Suprapubic skin (tissue), 4 donors: ENCODE results near the gene FAP. TPM values are rescaled to one million over a fixed set of nuclear protein-coding genes. Genes with fewer than 3 reads are reported as not detected.

Experiments used
- DNase-seq, 2 donors: peaks; one replicate each; pipeline ENCODE4 v3.0.0-alpha.2; 2019; ENCODE audit warnings: low spot score in 2 of 2
- H3K27ac ChIP-seq: fragments of 200-600 bp; sonication (generic); one replicate; pipeline ENCODE4 v1.5.1; 2019
- H3K27me3 ChIP-seq: fragments of 200-600 bp; sonication (generic); one replicate; pipeline ENCODE4 v1.5.1; 2019
- H3K36me3 ChIP-seq: fragments of 200-600 bp; sonication (generic); one replicate; pipeline ENCODE4 v1.5.1; 2019
- H3K4me1 ChIP-seq: fragments of 200-600 bp; sonication (generic); one replicate; pipeline ENCODE4 v1.5.1; 2019
- H3K4me3 ChIP-seq: fragments of 200-600 bp; sonication (generic); one replicate; pipeline ENCODE4 v1.5.1; 2019; ENCODE audit warnings: mild to moderate bottlenecking
- H3K9me3 ChIP-seq: fragments of 200-600 bp; sonication (generic); one replicate; pipeline ENCODE4 v1.5.1; 2019
- CTCF ChIP-seq, 2 donors: fragments of 200-600 bp in 1 of 2; fragments of 450-650 bp in 1 of 2; sonication (generic) in 1 of 2; IDR thresholded peaks; one replicate each; pipeline ENCODE4 v1.5.1; 2016 to 2019; ENCODE audit warnings: antibody characterized with exemption in 2 of 2, mild to moderate bottlenecking in 1 of 2, moderate library complexity in 1 of 2
- EP300 ChIP-seq: sonication (generic); formaldehyde crosslinking; IDR thresholded peaks from one replicate; pipeline ENCODE4 v1.6.1; 2017; ENCODE audit warnings: antibody characterized with exemption
- POLR2A ChIP-seq, 2 donors: fragments of 450-650 bp; IDR thresholded peaks; one replicate each; pipeline ENCODE4 v1.6.1; 2017; ENCODE audit warnings: antibody characterized with exemption in 2 of 2, mild to moderate bottlenecking in 2 of 2, moderate library complexity in 2 of 2
- POLR2AphosphoS5 ChIP-seq, 3 donors: sonication (generic); formaldehyde crosslinking; IDR thresholded peaks; one replicate each; pipeline ENCODE4 v1.6.1; 2017; ENCODE audit warnings: antibody characterized with exemption in 3 of 3
- WGBS: methylation state at CpG from one replicate; pipeline ENCODE4 v1.1.5; 2018; 5-methylcytosine and 5-hydroxymethylcytosine counted together
- total RNA-seq, 4 donors: library from RNA; depleted of rRNA; stranded (reverse); fragments of >200 nt; gene quantifications; one replicate each; pipeline ENCODE4 v1.1.0, GENCODE V29; 2016

The FAP gene
- total RNA-seq, 4 donors from 2014 or later: 1.8 to 4.5 (median 2.8) TPM

DNA sequence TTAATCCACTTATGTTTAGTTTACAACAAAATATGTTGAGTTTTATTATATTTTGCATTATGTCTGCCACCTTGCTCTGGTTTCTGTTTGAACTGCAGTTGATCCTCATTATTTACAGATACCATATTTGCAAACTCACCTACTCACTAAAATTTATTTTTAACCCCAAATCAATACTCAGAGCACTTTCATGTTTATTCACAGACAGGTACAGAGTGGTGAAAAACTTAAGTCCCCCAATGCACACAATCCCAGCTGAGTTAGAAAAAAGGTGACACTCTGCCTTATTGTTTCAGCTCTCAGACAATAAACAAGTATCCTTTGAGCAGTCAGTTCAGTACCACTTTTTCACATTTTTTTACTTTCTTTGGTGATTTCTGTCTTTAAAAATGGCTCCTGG lies 104.9 kb downstream of the FAP start:
- Histone ChIP-seq H3K27me3 (peaks cover 10% of the 10 kb centered on the region), H3K4me1 (no peaks in the 10 kb centered on the region), H3K27ac (no peak overlapping the region), H3K4me3 (no peak overlapping the region), H3K9me3 (no peaks in the 10 kb centered on the region), H3K36me3 (no peaks in the 10 kb centered on the region)
- TF ChIP-seq POLR2A (IDR thresholded peaks at IDR 0.05) (no peak), EP300 (no peak)
- no peak for DNase-seq

GRCh38 chr2:162127422-162127821 lies 115.8 kb downstream of the FAP start:
- H3K36me3 ChIP-seq: no peaks in the 10 kb centered on the region
- H3K27ac ChIP-seq: no peak overlapping the region
- no peak overlapping the region for H3K4me3 ChIP-seq
- WGBS: 86% methylated on average over 2 of the region's 2 CpGs
- no peaks in the 10 kb centered on the region for H3K9me3 ChIP-seq
- no peak for DNase-seq
- H3K4me1 ChIP-seq: no peaks in the 10 kb centered on the region
- H3K27me3 ChIP-seq: no peaks in the 10 kb centered on the region
- TF ChIP-seq POLR2AphosphoS5 (IDR thresholded peaks at IDR 0.05) (no peak), CTCF (IDR thresholded peaks at IDR 0.05) (no peak), EP300 (no peak), POLR2A (IDR thresholded peaks at IDR 0.05) (no peak)

DNA sequence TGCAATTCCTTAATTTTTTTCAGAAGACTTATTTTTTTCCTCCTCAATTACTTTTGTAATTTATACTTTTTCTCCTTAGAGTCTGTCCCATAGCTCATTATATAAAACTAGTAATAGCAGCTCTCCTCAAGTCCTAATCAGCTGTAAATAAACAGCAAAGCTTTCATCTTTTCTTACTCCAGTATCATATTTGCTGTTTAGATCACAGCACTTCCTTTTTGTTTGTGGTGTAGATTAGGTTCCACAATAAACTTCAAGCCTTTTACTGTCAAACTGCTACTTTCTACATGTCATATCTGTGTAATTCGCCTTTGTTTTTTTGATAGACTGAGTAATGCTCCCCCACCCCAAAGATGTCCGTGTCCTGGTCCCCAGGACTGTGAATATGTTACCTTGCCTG lies 116.7 kb downstream of the FAP start:
- H3K4me1 ChIP-seq: no peaks in the 10 kb centered on the region
- DNase-seq: no peak
- no peaks in the 10 kb centered on the region for H3K9me3 ChIP-seq
- 81% methylated on average over 2 of the region's 2 CpGs for WGBS
- H3K27me3 ChIP-seq: no peaks in the 10 kb centered on the region
- H3K27ac ChIP-seq: no peak overlapping the region
- H3K36me3 ChIP-seq: no peaks in the 10 kb centered on the region
- no peak overlapping the region for H3K4me3 ChIP-seq
- no peak for TF ChIP-seq POLR2A (IDR thresholded peaks at IDR 0.05)

DNA sequence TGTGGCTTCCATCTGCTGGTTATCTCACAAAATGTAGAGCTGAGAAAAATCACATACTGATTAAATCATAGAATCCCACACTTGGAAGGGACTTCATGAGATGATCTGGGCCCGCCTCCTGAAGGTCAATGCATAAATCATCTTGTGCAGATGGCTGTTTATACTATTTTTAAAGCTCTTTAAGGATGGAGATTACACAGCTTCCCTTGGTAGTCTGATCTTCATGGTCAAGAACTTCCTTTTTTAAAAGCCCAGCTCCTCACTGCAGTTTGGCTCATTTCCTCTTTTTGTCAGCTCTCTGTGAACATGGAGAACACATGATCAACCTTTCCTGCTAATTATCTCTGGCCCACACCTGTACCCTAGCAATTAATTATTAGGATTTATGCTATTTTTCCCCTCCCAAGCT lies 117.1 kb downstream of the FAP start:
- 50% methylated on average over 1 of the region's 1 CpG for WGBS
- Histone ChIP-seq H3K27ac (no peak overlapping the region), H3K4me1 (no peaks in the 10 kb centered on the region), H3K27me3 (no peaks in the 10 kb centered on the region), H3K36me3 (no peaks in the 10 kb centered on the region), H3K4me3 (no peak overlapping the region), H3K9me3 (no peaks in the 10 kb centered on the region)
- no peak for DNase-seq
- TF ChIP-seq POLR2A (IDR thresholded peaks at IDR 0.05) (no peak), CTCF (IDR thresholded peaks at IDR 0.05) (no peak), POLR2AphosphoS5 (IDR thresholded peaks at IDR 0.05) (no peak), EP300 (no peak)

- no peak for TF ChIP-seq POLR2A (IDR thresholded peaks at IDR 0.05)
- TF ChIP-seq EP300: no peak
- TF ChIP-seq POLR2AphosphoS5 (IDR thresholded peaks at IDR 0.05): no peak
- no peak for TF ChIP-seq CTCF (IDR thresholded peaks at IDR 0.05)
- H3K27ac ChIP-seq: no peak overlapping the region
- no peaks in the 10 kb centered on the region for H3K4me1 ChIP-seq
- no peak overlapping the region for H3K4me3 ChIP-seq
- H3K36me3 ChIP-seq: no peaks in the 10 kb centered on the region
- no peaks in the 10 kb centered on the region for H3K27me3 ChIP-seq
- H3K9me3 ChIP-seq: no peaks in the 10 kb centered on the region
- 93% methylated on average over 2 of the region's 2 CpGs for WGBS
- no peak for DNase-seq
Measured at GRCh38 chr2:162125138-162125537, 118.1 kb downstream of the FAP start.

DNA sequence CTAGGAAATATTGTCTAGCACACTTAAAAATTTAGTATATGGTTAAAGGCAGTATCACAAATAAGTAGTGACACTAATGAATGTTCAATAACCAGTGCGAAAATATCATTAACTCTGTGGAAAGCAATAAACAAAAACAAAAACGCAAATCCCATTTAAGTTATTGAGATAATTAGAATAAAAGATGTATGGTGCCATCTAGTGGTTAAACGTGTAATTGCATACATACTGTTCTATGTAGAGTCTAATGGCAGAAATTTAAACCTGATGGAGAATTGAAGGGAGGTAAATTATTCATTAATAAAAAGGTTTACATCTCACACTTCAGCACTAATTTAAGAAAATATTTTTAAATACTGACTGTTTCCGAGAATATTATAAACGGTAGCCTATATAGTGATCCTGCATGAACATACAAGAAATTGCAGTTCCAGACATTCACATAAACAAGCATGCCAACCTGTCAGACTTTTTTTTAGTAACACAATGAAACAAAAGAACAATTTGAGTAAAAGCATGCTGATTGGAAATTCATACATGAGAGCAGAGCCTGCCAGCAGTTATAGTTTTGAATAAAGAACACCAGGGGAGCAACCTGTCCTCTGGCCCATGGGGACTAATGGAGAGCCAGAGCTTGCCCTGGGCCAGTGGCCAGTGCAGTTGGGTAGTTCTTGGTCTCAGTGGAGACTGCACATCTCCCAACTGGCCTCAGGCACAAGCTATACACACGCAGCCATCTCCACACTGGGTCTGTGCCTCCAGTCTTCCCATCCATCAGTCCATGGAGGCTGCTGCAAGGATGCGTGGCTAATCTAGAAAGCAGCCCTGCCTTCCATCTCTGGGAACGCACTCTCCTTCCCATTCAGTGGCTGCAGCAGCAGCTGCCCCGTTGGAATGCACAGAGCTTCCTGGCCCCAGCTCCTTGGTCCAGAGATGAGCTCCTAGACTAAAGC lies 119.2 kb downstream of the FAP start:
- Histone ChIP-seq H3K27ac (no peak overlapping the region), H3K27me3 (no peaks in the 10 kb centered on the region), H3K4me1 (peaks cover under 1% of the 10 kb centered on the region), H3K9me3 (no peaks in the 10 kb centered on the region), H3K36me3 (no peaks in the 10 kb centered on the region), H3K4me3 (no peak overlapping the region)
- TF ChIP-seq POLR2AphosphoS5 (IDR thresholded peaks at IDR 0.05) (no peak), CTCF (IDR thresholded peaks at IDR 0.05) (peak; percentile 33 to 53), POLR2A (IDR thresholded peaks at IDR 0.05) (no peak), EP300 (no peak)
- DNase-seq: no peak
- 39% methylated on average over 9 of the region's 9 CpGs for WGBS
